Sigmoid colon (tissue), 7 donors: Measurements from ENCODE around the gene LPAR1. TPM values are rescaled to one million over a fixed set of nuclear protein-coding genes. Genes with fewer than 3 reads are reported as not detected.
"Not testable (repeated sequence)": the region's sequence is repeated elsewhere in the genome, so short reads cannot be mapped to it uniquely, and the experiment has no call there.

Experiments used
- DNase-seq: peaks from one replicate; pipeline ENCODE4 v3.0.0-alpha.2; 2019
- H3K27ac ChIP-seq, 4 donors: fragments of 200-600 bp; sonication (generic); one replicate each; pipeline ENCODE4 v1.5.1; 2016 to 2019; ENCODE audit warnings: mild to moderate bottlenecking in 1 of 4
- H3K27me3 ChIP-seq, 3 donors: fragments of 200-600 bp; sonication (generic); one replicate each; pipeline ENCODE4 v1.5.1; 2019; ENCODE audit warnings: mild to moderate bottlenecking in 1 of 3
- H3K36me3 ChIP-seq, 4 donors: fragments of 200-600 bp; sonication (generic); one replicate each; pipeline ENCODE4 v1.5.1; 2016 to 2019
- H3K4me1 ChIP-seq, 4 donors: fragments of 200-600 bp; sonication (generic); one replicate each; pipeline ENCODE4 v1.5.1; 2017 to 2019
- H3K4me3 ChIP-seq, 4 donors: fragments of 200-600 bp; sonication (generic); one replicate each; pipeline ENCODE4 v1.5.1; 2017 to 2019; ENCODE audit warnings: mild to moderate bottlenecking in 2 of 4, moderate library complexity in 1 of 4
- H3K9me3 ChIP-seq, 4 donors: fragments of 200-600 bp in 3 of 4; sonication (generic) in 3 of 4; one replicate each; pipeline versions ENCODE4 v1.5.1 to v1.6.1; 2013 to 2019
- CTCF ChIP-seq, 4 experiments: fragments of 450-650 bp in 3 of 4; fragments of 200-600 bp in 1 of 4; IDR thresholded peaks; one replicate each; pipeline ENCODE4 v1.5.1; 2016 to 2019; ENCODE audit warnings: antibody characterized with exemption in 4 of 4, mild to moderate bottlenecking in 3 of 4, moderate library complexity in 2 of 4
- EP300 ChIP-seq, 4 donors: sonication (generic); formaldehyde crosslinking; IDR thresholded peaks; one replicate each; pipeline ENCODE4 v1.6.1; 2017; ENCODE audit warnings: antibody characterized with exemption in 4 of 4
- POLR2A ChIP-seq, 2 donors: fragments of 450-650 bp; IDR thresholded peaks; one replicate each; pipeline ENCODE4 v1.6.1; 2016; ENCODE audit warnings: antibody characterized with exemption in 2 of 2, mild to moderate bottlenecking in 2 of 2, moderate library complexity in 2 of 2
- POLR2AphosphoS5 ChIP-seq, 4 donors: sonication (generic); formaldehyde crosslinking; IDR thresholded peaks; one replicate each; pipeline ENCODE4 v1.6.1; 2017; ENCODE audit warnings: antibody characterized with exemption in 4 of 4
- WGBS, 2 donors: extraction: QIAGEN DNeasy Blood & Tissue Kit; methylation state at CpG; one replicate each; pipeline ENCODE4 v1.1.7; 2013; 5-methylcytosine and 5-hydroxymethylcytosine counted together
- intact Hi-C: fragments of 100-400 bp; cut with DNase I; formaldehyde crosslinking; loops from one replicate; pipeline ENCODE4 v1.15.1; 2023
- polyA plus RNA-seq, 3 donors: library from polyadenylated mRNA; stranded (reverse); fragments of 200-250 nt; gene quantifications; one replicate each; pipeline ENCODE4 v1.2.3, GENCODE V29; 2013
- total RNA-seq, 4 donors: library from RNA; depleted of rRNA; stranded (reverse); fragments of >200 nt; gene quantifications; one replicate each; pipeline ENCODE4 v1.1.0, GENCODE V29; 2016
- donor health status: healthy with polysubstance abuse.
- donor health status: Bipolar disorder and iron deficiency.
- donor health status: healthy.

The LPAR1 gene
- total and polyA plus RNA-seq, 7 donors: 11.3 to 62.4 (median 34.9) TPM

GRCh38 chr9:110872920-110873319 is 165.3 kb downstream of the LPAR1 start:
- Histone ChIP-seq H3K9me3 (no peaks in the 10 kb centered on the region), H3K27me3 (no peaks in the 10 kb centered on the region), H3K27ac (no peak overlapping the region), H3K4me1 (no peaks in the 10 kb centered on the region), H3K36me3 (no peaks in the 10 kb centered on the region), H3K4me3 (no peak overlapping the region)
- DNase-seq: no peak
- intact Hi-C loops: no loop called here
- TF ChIP-seq POLR2A (IDR thresholded peaks at IDR 0.05) (no peak), CTCF (IDR thresholded peaks at IDR 0.05) (no peak), EP300 (IDR thresholded peaks at IDR 0.05) (no peak)
- WGBS, 2 donors: 66 to 86% methylated on average over 6 of the region's 6 CpGs

GRCh38 chr9:110871736-110872135 is 166.5 kb downstream of the LPAR1 start:
- no peak overlapping the region for H3K27ac ChIP-seq
- no peak for DNase-seq
- no peak overlapping the region for H3K4me3 ChIP-seq
- no peaks in the 10 kb centered on the region for H3K27me3 ChIP-seq
- H3K9me3 ChIP-seq: no peaks in the 10 kb centered on the region
- no peaks in the 10 kb centered on the region for H3K4me1 ChIP-seq
- TF ChIP-seq CTCF (IDR thresholded peaks at IDR 0.05) (no peak), EP300 (IDR thresholded peaks at IDR 0.05) (no peak), POLR2A (IDR thresholded peaks at IDR 0.05) (no peak), POLR2AphosphoS5 (IDR thresholded peaks at IDR 0.05) (no peak)
- WGBS, 2 donors: 92% methylated on average over 1 of the region's 1 CpG
- intact Hi-C loops: no loop called here
- H3K36me3 ChIP-seq: no peaks in the 10 kb centered on the region

GRCh38 chr9:110869931-110870330 is 168.3 kb downstream of the LPAR1 start:
- Histone ChIP-seq H3K9me3 (no peaks in the 10 kb centered on the region), H3K4me1 (no peaks in the 10 kb centered on the region), H3K36me3 (no peaks in the 10 kb centered on the region), H3K27me3 (no peaks in the 10 kb centered on the region), H3K27ac (no peak overlapping the region), H3K4me3 (no peak overlapping the region)
- intact Hi-C loops: no loop called here
- WGBS, 2 donors: 66 to 89% methylated on average over 1 of the region's 1 CpG
- no peak for TF ChIP-seq EP300 (IDR thresholded peaks at IDR 0.05)
- no peak for TF ChIP-seq POLR2AphosphoS5 (IDR thresholded peaks at IDR 0.05)
- no peak for TF ChIP-seq CTCF (IDR thresholded peaks at IDR 0.05)
- TF ChIP-seq POLR2A (IDR thresholded peaks at IDR 0.05): no peak
- DNase-seq: no peak

GRCh38 chr9:110864011-110864410 is 174.3 kb downstream of the LPAR1 start:
- Histone ChIP-seq H3K27me3 (no peaks in the 10 kb centered on the region), H3K4me1 (no peaks in the 10 kb centered on the region), H3K36me3 (no peaks in the 10 kb centered on the region), H3K4me3 (no peak overlapping the region), H3K27ac (no peak overlapping the region), H3K9me3 (peaks cover 0 to 5% (median 0%) of the 10 kb centered on the region in 4 donors)
- intact Hi-C loops: no loop called here
- DNase-seq: no peak
- no peak for TF ChIP-seq EP300 (IDR thresholded peaks at IDR 0.05)
- TF ChIP-seq POLR2A (IDR thresholded peaks at IDR 0.05): no peak
- WGBS, 2 donors: 95 to 96% methylated on average over 2 of the region's 2 CpGs

GRCh38 chr9:110861370-110862110 is 176.7 kb downstream of the LPAR1 start:
- H3K9me3 ChIP-seq, DNase-seq, H3K27me3 ChIP-seq, H3K4me3 ChIP-seq, H3K36me3 ChIP-seq, H3K4me1 ChIP-seq, intact Hi-C loops, H3K27ac ChIP-seq: not testable (repeated sequence)
- WGBS, 2 donors: 92% methylated on average over 4 of the region's 4 CpGs

GRCh38 chr9:110856772-110857171 is 181.5 kb downstream of the LPAR1 start:
- Histone ChIP-seq H3K9me3 (peaks cover 0 to 12% (median under 1%) of the 10 kb centered on the region in 4 donors), H3K27me3 (no peaks in the 10 kb centered on the region), H3K36me3 (no peaks in the 10 kb centered on the region), H3K27ac (no peak overlapping the region), H3K4me1 (no peaks in the 10 kb centered on the region), H3K4me3 (no peak overlapping the region)
- no peak for TF ChIP-seq CTCF (IDR thresholded peaks at IDR 0.05)
- no peak for TF ChIP-seq POLR2AphosphoS5 (IDR thresholded peaks at IDR 0.05)
- TF ChIP-seq POLR2A (IDR thresholded peaks at IDR 0.05): no peak
- TF ChIP-seq EP300 (IDR thresholded peaks at IDR 0.05): no peak
- intact Hi-C loops: no loop called here
- DNase-seq: no peak
- WGBS, 2 donors: 81 to 87% methylated on average over 3 of the region's 3 CpGs
